HG02852 (cell line): ENCODE measurements around the gene MARCHF4.

Experiments
- ATAC-seq: cut with Tn5 transposase; IDR thresholded peaks from one replicate; pipeline ENCODE4 v1.9.1; 2021; ENCODE audit warnings: mild to moderate bottlenecking, moderate library complexity; ENCODE audit not compliant: unreplicated experiment

Gene MARCHF4

DNA sequence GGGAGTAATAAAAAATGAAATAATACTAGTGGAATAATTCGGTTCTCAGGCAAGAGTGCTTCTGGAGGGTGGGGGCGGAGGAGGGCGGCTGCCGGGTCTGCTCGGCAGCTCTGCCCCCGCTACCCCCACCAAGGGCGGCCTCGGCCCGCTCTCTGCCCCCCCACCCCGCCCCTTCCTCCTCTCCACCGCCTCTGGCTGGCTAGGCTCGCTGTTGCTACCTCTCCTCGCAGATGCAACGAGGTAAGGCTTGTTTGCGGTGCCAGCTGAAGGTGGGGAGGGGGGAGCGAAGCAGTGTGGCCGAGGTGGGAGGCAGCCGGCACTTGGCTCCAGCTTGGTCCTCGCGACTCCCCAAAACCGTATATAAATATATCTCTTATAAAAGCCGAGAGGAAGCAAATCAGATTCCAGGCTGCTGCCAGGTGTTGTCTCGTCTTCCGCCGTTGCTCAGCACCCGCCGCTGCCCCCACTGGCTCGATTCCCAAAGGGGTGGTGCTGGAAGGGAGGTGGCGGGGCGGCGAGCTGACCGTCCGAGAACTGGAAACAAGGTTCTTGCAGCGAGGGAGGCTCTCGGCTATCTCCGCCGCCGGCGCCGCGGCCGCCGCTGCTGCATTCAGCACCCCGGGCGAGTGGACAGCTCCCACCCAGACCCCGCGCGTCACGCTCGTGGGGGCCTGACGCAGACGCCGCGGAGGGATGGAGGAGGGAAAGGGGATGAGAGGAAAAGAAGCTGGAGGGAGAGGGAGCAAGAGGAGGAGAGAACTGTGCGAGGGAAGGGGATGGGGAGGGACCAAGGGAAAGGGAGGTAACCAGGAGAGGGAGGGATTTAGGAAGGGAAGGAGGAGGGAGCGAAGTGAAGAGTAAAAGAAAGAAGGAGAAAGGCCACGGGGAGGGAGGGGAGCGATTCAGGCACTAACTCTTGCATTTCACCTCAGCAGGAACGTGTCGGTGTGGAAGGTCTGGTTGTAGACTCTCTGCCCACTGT lies at the start of gene MARCHF4:
Gene MARCHF4, minus strand, starts transcription at position 763 of the 982 bp plus-strand sequence. CDS start 2,223 bp downstream, outside the sequence.
- ATAC-seq, result no peak

DNA sequence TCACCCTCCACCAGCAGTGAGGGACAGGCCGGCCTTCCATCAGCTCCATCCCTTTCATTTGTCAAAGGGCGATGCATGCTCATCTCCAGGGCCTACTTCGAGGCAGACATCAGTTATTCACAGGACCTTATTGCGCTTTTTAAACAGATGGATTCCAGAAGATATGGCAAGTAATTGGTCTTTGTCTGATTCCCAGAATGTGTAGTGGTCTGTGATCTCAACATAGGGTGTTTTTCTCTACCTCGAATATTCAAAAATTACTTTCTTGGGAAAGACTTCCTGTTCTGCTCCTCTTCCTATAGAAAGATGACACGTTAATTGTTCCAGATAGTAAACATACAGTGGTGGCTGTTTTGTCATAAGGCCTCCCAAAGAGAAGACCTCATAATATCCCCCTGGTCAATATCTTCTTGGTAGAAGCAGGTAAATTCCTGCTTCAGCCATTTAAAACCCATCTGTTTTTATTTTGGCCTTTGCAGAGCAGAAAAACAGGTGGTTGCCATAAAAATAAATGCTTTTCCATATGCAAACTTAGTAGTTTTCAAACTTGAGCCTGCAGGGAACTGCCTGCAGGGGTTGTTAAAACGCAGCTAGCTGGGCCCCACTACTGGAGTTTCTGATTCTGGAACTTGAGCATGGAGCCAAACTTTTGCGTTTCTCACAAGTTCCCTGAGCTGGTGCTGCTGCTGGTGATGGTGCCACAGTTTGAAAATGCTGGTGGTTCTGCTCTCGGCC lies 48.3 kb upstream of the MARCHF4 start:
- ATAC-seq, result no peak

- ATAC-seq, result no peak
These were observed 46.7 kb upstream of the MARCHF4 start for GRCh38 chr2:216418981-216419380.

DNA sequence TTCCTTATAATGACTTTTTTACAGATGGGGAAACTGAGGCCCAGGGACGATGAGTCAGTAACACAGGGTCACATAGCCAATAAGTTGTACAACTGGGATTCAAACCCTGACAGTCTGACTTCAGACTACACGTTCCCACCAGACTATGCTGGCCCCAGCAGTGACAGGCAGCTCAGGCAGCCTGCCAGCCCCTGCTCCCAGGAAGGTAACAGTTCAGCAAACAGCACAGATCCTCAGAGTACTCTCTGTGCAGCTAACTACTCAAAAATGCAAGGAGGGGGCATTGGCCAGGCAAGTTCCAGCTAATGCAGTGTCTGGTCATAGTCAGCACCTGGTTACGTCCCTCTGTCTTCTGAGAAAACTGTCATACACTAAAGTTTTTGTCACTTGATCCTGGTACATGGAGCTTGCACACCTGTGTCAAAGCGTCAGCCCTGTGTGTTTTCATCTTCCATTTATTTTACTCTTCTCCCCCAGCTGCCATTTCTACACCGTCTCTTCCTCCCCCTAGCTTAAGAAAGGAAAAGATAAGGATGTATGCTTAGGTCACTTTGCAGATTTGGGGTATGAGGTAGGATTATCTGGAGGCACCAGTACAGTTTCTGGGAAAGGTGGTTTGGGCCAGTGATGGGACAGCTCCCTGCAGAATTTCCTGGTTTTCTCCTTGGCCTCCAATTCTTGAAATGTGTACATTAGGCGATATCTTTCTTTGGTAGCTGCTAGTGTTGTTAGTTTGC lies 44.5 kb upstream of the MARCHF4 start:
- ATAC-seq, result no peak

DNA sequence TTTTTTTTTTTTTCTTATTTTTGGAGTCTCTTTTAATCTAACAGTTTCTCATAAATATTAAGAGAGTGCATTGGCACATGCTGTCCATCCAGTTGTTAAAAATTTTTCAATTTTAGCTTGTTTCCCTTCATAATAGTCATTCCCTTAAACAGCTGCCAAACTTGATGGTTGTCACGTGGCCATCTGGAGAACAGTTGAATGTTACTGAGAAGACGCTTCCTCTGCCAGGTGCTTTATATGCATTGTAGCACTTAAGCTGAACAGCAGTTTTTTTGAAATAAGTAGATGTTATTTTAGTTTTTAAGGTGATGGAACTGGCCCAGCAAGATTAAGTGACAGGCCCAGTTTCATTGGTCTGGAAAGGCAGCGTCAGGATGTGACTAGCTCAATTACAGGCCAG lies 43.3 kb upstream of the MARCHF4 start:
- ATAC-seq, result no peak

GRCh38 chr2:216414772-216415319 lies 42.6 kb upstream of the MARCHF4 start:
- no peak for ATAC-seq

- ATAC-seq, result no peak
These were observed 41.6 kb upstream of the MARCHF4 start for GRCh38 chr2:216413882-216414281.

DNA sequence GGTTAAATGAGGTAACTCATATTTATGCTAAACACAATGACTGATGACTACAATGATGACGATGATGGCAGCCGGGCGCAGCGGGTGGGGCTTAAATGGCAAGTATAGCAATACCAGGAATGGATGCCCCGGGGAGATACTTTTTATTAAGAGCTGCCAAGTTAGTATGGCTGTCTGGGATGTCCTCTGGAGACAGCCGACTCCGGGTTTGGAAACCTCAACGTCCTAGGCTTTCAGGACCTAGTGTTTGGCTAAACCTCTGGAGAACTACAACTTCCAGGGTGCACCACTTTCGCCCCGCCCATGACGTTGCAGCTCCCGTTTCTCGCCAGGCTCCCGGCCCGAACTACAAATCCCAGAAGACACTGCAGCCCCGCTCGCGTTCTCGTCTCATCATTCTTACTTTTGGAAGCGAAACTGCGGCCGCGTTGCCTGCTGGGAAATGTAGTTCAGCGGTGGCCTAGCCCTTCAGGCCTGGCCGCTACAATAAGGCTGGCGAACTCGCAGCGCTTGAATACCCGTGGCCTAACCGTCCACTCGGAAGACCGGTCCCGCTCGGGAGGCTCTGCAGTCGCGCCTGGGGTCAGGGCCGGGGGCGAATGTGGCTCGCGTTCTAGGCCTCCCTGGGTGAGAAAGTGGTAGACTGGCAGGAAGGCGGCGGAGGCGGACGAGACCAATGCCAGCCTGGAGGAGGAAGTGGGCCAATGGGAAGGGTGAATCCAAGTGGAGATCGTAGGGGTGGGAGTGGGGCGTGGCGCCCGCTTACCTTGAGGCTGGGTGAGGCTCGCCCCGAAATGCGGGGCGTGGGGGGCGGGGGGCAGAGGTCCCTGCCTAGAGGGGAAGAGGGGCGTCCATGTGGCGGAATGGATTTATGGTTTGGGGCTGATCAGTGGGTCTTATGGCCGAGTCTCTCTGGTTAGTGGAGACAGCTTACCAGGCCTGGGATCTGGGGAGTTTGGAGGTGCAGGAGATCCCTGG lies 40.0 kb upstream of the MARCHF4 start, which contains the start of gene SMARCAL1:
Gene SMARCAL1, plus strand, starts transcription at position 463 of the 978 bp plus-strand sequence. CDS start 2,221 bp downstream, outside the sequence.
- ATAC-seq, result peak; percentile 89

- ATAC-seq, result no peak
These were observed 38.3 kb upstream of the MARCHF4 start for GRCh38 chr2:216410550-216410949.

DNA sequence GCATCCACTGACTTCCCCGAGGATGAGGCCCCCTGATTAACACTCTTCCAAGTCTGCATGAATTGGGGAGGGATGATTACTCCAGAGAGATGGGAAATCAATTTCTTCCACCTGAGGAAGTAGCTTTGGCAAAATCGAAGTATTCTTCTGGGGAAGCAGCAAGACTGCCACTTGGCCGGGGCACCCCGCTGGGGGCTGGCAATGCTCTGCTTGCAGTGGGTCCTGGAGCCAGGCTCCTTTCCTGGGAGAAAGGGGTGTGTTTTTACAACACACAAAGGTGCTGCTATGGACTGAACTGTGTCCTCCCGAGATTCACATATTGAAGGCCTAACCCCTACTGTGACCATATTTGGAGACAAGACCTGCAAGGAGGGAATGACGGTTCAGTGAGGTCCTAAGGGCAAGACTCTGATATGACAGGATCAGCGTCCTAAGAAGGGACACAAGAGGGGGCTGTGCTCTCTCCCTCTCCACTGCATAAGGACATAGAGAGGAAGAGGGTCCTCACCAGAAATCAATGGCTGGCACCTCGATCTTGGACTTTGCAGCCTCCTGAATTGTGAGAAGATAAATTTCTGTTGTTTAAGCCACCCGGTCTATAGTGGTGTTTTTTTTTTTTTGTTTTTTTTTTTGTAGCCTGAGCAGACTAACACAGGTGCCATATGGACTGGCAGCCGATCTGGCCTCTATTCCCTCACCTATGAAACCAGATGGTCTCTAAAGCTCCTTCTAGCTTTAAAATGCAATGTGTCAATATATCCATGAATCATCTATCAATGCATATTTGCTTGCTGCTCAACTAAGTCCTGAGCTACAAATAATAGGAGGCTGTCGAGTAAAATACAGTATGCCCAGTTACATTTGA lies 36.4 kb upstream of the MARCHF4 start:
- no peak for ATAC-seq

- no peak for ATAC-seq
These were observed 34.5 kb upstream of the MARCHF4 start for GRCh38 chr2:216406826-216407225.

DNA sequence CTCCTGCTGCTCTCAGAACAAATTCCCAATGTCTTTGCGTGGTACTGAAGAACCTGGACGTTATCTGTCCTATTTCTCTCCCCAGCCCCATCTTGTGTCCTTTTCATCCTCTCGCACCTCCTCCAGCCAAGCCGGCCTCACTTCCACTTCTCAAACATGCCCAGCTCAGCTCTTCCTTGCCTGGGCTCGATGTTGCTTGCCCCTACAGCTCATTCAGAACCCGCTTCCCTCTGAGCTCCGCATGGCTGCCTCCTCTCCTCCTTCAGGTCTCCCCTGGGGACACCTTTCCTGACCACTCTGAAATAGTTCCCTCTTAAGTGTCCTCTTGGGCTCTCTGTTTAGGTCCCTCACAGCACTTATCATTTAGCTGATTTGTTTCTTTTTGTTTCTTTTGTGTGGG lies 33.3 kb upstream of the MARCHF4 start:
- no peak for ATAC-seq

DNA sequence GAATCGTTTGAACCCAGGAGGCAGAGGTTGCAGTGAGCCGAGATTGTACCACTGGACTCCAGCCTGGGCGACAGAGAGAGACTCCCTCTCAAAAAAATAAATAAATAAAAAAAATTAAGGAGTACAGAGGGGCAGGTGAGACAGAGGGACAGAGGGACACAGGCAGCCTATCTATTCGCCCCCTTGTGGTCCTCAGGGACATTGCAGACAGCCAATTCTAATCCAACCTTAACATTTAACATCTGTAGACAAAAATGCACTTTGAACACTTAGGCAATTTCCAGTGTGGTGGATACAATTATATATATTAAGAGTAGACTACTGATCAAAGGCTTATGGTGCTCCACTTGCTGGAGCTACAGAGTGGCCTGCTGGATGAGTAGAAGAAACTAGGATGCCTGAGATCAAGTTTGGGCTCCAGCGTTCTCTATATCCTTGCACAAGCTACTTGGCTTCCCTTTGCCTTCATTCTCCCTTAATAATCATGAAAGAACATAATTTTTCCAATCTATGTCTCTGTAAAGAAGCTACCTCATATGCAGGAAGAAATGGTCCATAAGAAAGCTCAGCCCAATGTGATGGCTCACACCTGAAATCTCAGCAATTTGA lies 31.8 kb upstream of the MARCHF4 start:
- no peak for ATAC-seq

GRCh38 chr2:216402751-216403150 lies 30.5 kb upstream of the MARCHF4 start:
- ATAC-seq, result no peak

DNA sequence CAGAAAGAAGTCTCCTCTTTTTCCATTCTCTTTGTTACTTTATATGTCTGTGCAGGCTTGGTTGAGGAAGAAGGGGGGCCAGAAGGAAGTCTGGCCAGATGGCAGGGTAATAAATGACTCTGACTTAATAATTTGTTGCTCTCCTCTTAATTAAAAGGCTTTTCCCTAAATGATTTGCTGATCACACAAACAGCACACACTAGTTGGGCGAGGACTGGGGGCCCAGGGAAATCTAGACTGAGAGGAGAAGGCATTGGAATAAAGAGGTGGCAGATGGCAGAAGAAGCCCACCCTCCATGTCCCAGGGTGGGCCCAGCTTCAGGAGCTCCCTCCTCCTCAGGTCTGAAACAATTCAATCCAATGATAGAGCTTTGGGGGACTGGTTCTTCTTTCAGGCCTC lies 27.3 kb upstream of the MARCHF4 start:
- ATAC-seq, result no peak

GRCh38 chr2:216394881-216395280 lies 22.6 kb upstream of the MARCHF4 start:
- no peak for ATAC-seq

GRCh38 chr2:216392945-216393840 lies 20.9 kb upstream of the MARCHF4 start:
- ATAC-seq, result no peak
